Natural killer cell (primary cell): ENCODE measurements around the gene ZFYVE19. TPM values are rescaled to one million over a fixed set of nuclear protein-coding genes. Genes with fewer than 3 reads are reported as not detected.
A peak's percentile ranks its signal among the peaks of the same experiment; 100 is the strongest.

ENCODE experiments used
- ATAC-seq, 3 donors: fragments of 150-1000 bp in 2 of 3; fragments of 200-7000 bp in 1 of 3; cut with Tn5 transposase; 1 replicate in 1 of 3; 2 replicates in 2 of 3; pipeline ENCODE4 v1.10.0; 2021; ENCODE audit warnings: mild to moderate bottlenecking in 2 of 3, moderate library complexity in 2 of 3
- DNase-seq, 2 donors: peaks; one replicate each; pipeline versions ENCODE4 v3.0.0 to v3.0.0-alpha.2; 2013 to 2021; ENCODE audit warnings: mixed read lengths in 1 of 2
- H3K27ac ChIP-seq: one replicate; pipeline ENCODE4 v1.5.1; 2013; ENCODE audit warnings: mild to moderate bottlenecking, low read length
- H3K27me3 ChIP-seq: one replicate; pipeline ENCODE4 v1.6.1; 2013; ENCODE audit warnings: low read length; ENCODE audit not compliant: control insufficient read depth, insufficient read depth
- H3K36me3 ChIP-seq: one replicate; pipeline ENCODE4 v1.6.1; 2013; ENCODE audit warnings: low read length; ENCODE audit not compliant: control insufficient read depth, insufficient read depth
- H3K4me1 ChIP-seq: one replicate; pipeline ENCODE4 v1.6.1; 2013; ENCODE audit warnings: low read length; ENCODE audit not compliant: control insufficient read depth, insufficient read depth
- H3K4me3 ChIP-seq: one replicate; pipeline ENCODE4 v1.5.1; 2013; ENCODE audit warnings: low read length
- H3K9me3 ChIP-seq: one replicate; pipeline ENCODE4 v1.6.1; 2013; ENCODE audit warnings: low read length; ENCODE audit not compliant: control insufficient read depth, insufficient read depth
- H3K27ac Mint-ChIP-seq, 2 donors: one replicate each; pipeline ENCODE4 v1.8.0; 2022; ENCODE audit warnings: mild to moderate bottlenecking in 2 of 2, mixed read lengths in 2 of 2, moderate library complexity in 1 of 2
- H3K27me3 Mint-ChIP-seq, 2 donors: one replicate each; pipeline ENCODE4 v1.8.0; 2022; ENCODE audit warnings: low read depth in 2 of 2, mixed read lengths in 2 of 2
- H3K36me3 Mint-ChIP-seq: one replicate; pipeline ENCODE4 v1.8.0; 2022; ENCODE audit warnings: mixed read lengths
- H3K4me1 Mint-ChIP-seq, 2 donors: one replicate each; pipeline ENCODE4 v1.8.0; 2022; ENCODE audit warnings: mixed read lengths in 2 of 2
- H3K4me3 Mint-ChIP-seq: one replicate; pipeline ENCODE4 v1.8.0; 2022; ENCODE audit warnings: mild to moderate bottlenecking, moderate library complexity, mixed read lengths
- H3K9me3 Mint-ChIP-seq, 2 donors: one replicate each; pipeline ENCODE4 v1.8.0; 2022; ENCODE audit warnings: mixed read lengths in 2 of 2
- WGBS: methylation state at CpG from one replicate; pipeline ENCODE4 v1.1.7; 2013; ENCODE audit warnings: missing lambda C conversion rate; ENCODE audit not compliant: insufficient coverage; 5-methylcytosine and 5-hydroxymethylcytosine counted together
- intact Hi-C: fragments of 100-400 bp; cut with micrococcal nuclease; formaldehyde crosslinking; loops from one replicate; pipeline ENCODE4 v1.14.2; 2022
- total RNA-seq, 4 donors: library from RNA; stranded (reverse); fragments of 120-200 nt in 1 of 4; gene quantifications; one replicate each; pipeline versions ENCODE4 v1.2.3 to v1.2.4, GENCODE V29; 2013 to 2022
- TF ChIP-seq, protein P1 (sequence below): fragments of 200-600 bp; IDR thresholded peaks from one replicate; pipeline ENCODE4 v1.8.0; 2022; ENCODE audit warnings: antibody characterized with exemption

ZFYVE19 gene, protein sequence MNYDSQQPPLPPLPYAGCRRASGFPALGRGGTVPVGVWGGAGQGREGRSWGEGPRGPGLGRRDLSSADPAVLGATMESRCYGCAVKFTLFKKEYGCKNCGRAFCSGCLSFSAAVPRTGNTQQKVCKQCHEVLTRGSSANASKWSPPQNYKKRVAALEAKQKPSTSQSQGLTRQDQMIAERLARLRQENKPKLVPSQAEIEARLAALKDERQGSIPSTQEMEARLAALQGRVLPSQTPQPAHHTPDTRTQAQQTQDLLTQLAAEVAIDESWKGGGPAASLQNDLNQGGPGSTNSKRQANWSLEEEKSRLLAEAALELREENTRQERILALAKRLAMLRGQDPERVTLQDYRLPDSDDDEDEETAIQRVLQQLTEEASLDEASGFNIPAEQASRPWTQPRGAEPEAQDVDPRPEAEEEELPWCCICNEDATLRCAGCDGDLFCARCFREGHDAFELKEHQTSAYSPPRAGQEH
- 10 to 100 TPM; 16.4 to 19.7 (median 18.5) TPM for total RNA-seq
- total RNA-seq (2013): 24.6 TPM

DNA sequence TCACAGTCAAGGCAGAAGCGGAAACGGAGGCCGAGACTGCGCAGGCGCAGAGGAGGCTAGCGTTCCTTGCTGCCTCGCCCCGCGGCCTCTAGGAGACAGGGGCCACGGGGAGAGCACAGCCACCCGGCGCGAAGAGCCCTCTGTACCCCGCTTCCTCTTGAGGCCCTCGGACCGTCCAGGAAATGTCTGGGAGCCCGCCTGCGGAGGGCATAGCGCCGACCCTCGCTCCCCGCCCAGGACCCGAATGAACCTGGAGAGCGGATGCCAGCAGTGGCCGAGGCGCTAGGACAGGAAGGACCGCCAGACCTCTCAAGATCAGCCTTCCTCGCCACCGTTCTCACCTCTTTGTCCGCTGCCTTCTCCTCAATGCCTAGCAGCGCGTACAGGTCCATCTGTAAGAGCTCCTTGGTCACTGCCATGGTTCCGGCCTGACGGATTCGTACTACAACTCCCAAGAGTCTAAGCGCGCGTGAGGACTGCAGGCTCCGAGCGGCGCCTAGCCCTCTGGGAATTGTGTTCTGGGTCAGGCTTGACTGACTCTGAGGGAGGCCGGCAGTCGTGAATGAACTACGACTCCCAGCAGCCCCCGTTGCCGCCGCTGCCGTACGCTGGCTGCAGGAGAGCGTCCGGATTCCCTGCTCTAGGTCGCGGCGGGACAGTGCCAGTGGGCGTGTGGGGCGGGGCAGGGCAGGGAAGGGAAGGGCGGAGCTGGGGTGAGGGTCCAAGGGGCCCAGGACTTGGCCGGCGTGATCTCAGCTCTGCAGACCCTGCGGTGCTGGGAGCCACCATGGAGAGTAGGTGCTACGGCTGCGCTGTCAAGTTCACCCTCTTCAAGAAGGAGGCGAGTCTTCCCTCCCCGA is at the start of gene ZFYVE19, which contains the start of gene DNAJC17:
TSS of gene ZFYVE19 (plus strand) at position 62 of the 860 bp plus-strand sequence. CDS start at position 563, 501 bp downstream.
TSS of gene DNAJC17 (minus strand) at position 446 of the 860 bp plus-strand sequence. CDS start at position 419, 27 bp downstream.
- H3K36me3 Mint-ChIP-seq: no peaks in the 10 kb centered on the region
- Histone ChIP-seq H3K4me3 (peak within 1 kb of the TSS; percentile 99), H3K27me3 (no peaks in the 10 kb centered on the region), H3K9me3 (no peaks in the 10 kb centered on the region), H3K27ac (peak within 1 kb of the TSS; percentile 95), H3K36me3 (peaks cover 6% of the 10 kb centered on the region), H3K4me1 (peaks cover 20% of the 10 kb centered on the region)
- under 1% methylated on average over 64 of the region's 64 CpGs for WGBS
- TF ChIP-seq, protein P1, sequence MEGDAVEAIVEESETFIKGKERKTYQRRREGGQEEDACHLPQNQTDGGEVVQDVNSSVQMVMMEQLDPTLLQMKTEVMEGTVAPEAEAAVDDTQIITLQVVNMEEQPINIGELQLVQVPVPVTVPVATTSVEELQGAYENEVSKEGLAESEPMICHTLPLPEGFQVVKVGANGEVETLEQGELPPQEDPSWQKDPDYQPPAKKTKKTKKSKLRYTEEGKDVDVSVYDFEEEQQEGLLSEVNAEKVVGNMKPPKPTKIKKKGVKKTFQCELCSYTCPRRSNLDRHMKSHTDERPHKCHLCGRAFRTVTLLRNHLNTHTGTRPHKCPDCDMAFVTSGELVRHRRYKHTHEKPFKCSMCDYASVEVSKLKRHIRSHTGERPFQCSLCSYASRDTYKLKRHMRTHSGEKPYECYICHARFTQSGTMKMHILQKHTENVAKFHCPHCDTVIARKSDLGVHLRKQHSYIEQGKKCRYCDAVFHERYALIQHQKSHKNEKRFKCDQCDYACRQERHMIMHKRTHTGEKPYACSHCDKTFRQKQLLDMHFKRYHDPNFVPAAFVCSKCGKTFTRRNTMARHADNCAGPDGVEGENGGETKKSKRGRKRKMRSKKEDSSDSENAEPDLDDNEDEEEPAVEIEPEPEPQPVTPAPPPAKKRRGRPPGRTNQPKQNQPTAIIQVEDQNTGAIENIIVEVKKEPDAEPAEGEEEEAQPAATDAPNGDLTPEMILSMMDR: no peak
- H3K9me3 Mint-ChIP-seq: no peaks in the 10 kb centered on the region
- DNase-seq: peak; percentile 88 to 97
- H3K4me3 Mint-ChIP-seq: peak within 1 kb of the TSS; percentile 100
- intact Hi-C loops: loop anchor here (1.0 to 2.0 kb wide), 3 partner anchors 42 to 112 kb away; partner anchors contain the start of genes RAD51 and RMDN3
- no peaks in the 10 kb centered on the region for H3K27me3 Mint-ChIP-seq
- H3K27ac Mint-ChIP-seq: peak within 1 kb of the TSS; percentile 97 to 98
- H3K4me1 Mint-ChIP-seq: peaks cover 19 to 21% of the 10 kb centered on the region in 2 donors
- ATAC-seq: peak; percentile 96 to 100 (median 98)

DNA sequence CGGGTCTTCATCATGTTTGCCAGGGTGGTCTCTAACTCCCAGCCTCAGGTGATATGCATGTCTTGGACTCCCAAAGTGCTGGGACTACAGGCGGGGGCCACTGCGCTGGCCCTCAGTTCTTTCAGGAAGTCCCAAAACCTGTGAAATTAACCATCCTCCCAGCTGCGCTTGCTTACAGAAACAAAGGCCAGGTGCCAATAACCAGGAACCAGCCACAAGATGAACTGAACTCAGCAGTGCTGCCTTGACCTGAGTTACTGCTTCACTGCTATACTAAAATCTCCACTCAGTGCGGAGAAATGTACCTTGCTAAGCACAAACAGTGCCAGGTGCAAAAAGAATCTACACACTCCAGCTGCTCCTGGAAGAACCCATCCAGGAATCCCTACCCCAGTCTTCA is 46.9 kb upstream of the ZFYVE19 start:
- Histone ChIP-seq H3K4me3 (no peak overlapping the region), H3K4me1 (peaks cover 30% of the 10 kb centered on the region), H3K27ac (no peak overlapping the region), H3K36me3 (no peaks in the 10 kb centered on the region), H3K27me3 (no peaks in the 10 kb centered on the region), H3K9me3 (no peaks in the 10 kb centered on the region)
- H3K9me3 Mint-ChIP-seq: no peaks in the 10 kb centered on the region
- H3K4me3 Mint-ChIP-seq: no peak overlapping the region
- TF ChIP-seq, protein P1: no peak
- ATAC-seq: no peak
- no peak overlapping the region for H3K27ac Mint-ChIP-seq
- no peaks in the 10 kb centered on the region for H3K36me3 Mint-ChIP-seq
- no peak for DNase-seq
- intact Hi-C loops: no loop called here
- H3K27me3 Mint-ChIP-seq: no peaks in the 10 kb centered on the region
- 63% methylated on average over 5 of the region's 5 CpGs for WGBS
- H3K4me1 Mint-ChIP-seq: peaks cover 10 to 36% of the 10 kb centered on the region in 2 donors

DNA sequence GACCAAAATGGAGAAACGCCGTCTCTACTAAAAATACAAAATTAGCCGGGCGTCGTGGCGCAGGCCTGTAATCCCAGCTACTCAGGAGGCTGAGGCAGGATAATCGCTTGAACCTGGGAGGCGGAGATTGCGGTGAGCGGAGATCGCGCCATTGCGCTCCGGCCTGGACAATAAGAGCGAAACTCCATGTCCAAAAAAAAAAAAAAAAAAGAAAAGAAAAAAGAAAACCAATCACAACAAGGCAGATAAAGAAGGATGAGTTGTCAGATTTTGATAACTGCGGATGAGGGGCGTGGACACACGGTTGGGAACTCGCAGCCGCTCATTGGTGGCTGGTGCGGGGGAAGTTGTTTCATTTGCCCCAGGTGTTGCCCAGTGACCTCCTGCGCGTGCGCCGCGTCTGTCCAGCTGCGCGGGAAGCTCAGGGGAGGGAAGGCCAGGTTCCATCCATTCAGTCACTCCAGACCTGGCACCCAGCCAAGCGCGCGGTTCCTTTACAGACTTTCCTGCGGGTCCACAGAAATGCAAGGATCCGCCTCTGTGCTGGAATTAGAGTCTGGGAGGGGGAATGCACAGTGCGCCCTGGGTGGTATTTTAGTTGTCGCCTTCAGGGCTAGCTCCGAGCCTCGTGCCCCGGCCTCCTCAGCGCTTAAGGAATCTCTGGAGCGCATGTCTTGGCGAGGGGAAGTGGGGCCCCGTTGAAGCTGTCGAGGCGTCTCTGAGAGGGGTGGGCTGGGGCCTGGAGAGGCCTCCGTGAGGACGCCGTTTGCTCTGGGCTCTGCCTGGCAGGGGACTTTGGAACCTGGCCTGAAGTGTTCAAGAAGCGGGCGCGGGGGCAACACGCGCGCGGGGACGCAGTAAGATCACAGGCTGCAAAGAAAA is 43.7 kb upstream of the ZFYVE19 start:
- H3K9me3 Mint-ChIP-seq: no peaks in the 10 kb centered on the region
- DNase-seq: peak in 1 of 2 donors; percentile 60
- H3K4me1 Mint-ChIP-seq: peaks cover 19 to 41% of the 10 kb centered on the region in 2 donors
- peaks cover 44% of the 10 kb centered on the region for H3K4me1 ChIP-seq
- ATAC-seq: peak in 2 of 3 donors; percentile 1 to 3
- H3K4me3 Mint-ChIP-seq: peak overlapping the region; percentile 85
- TF ChIP-seq, protein P1: no peak
- no peaks in the 10 kb centered on the region for H3K9me3 ChIP-seq
- intact Hi-C loops: loop anchor here (1.0 kb wide), 1 partner anchor 8 kb away; the partner anchor contains the start of gene RMDN3
- peak overlapping the region; percentile 71 for H3K27ac ChIP-seq
- peak overlapping the region; percentile 87 to 91 for H3K27ac Mint-ChIP-seq
- H3K27me3 ChIP-seq: no peaks in the 10 kb centered on the region
- WGBS: 28% methylated on average over 50 of the region's 55 CpGs
- H3K27me3 Mint-ChIP-seq: no peaks in the 10 kb centered on the region
- no peaks in the 10 kb centered on the region for H3K36me3 Mint-ChIP-seq
- peak overlapping the region; percentile 74 for H3K4me3 ChIP-seq
- peaks cover 11% of the 10 kb centered on the region for H3K36me3 ChIP-seq
